ENCODE results near the gene TMEM235.

The TMEM235 gene

GRCh38 chr17:78266771-78267170 is 35.3 kb downstream of the TMEM235 start:
- DNase-seq (ENCODE audit: low spot score): no peak
- no peak for TF ChIP-seq CTCF (IDR thresholded peaks at IDR 0.05; ENCODE audit: extremely low read depth, missing control alignments)

- no peak for TF ChIP-seq CTCF (IDR thresholded peaks at IDR 0.05; ENCODE audit: extremely low read depth, missing control alignments)
- DNase-seq (ENCODE audit: low spot score): no peak
Observed at GRCh38 chr17:78267253-78268073, 36.0 kb downstream of the TMEM235 start.

DNA sequence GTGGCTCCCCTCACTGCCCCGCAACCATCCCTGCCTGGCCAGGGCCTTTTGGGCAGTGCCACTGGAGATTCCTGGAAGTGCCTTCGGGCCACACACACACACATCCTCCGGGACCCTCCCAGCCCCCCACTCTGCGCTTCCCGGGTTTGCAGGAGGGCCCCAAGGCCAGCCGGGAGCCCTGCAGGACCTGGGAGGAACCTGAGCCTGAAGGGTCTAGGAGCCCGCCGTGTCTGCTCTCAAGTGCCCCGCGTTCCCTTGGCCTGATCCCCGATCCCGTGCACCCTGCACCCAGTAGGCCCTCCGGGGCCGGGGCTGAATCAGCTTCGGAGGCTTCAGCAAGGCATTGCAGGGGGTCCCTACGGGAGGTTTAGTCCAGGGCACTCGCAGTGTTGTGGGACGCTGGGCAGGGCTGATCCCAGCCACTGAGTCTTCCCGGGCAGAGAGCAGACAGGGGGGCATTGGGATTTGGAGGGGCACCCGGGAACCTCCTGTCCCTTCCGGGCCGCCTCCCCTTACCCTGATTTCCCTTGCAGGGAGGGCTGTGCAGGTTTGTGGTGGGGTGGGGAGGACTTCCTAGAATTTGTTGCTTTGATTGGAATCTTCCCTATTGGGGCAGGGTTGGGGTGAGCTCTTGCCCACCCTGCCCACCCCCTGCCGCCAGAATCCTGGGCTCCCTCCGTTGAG is 36.9 kb downstream of the TMEM235 start:
- no peak for DNase-seq (ENCODE audit: low spot score)
- no peak for TF ChIP-seq CTCF (IDR thresholded peaks at IDR 0.05; ENCODE audit: extremely low read depth, missing control alignments)

DNA sequence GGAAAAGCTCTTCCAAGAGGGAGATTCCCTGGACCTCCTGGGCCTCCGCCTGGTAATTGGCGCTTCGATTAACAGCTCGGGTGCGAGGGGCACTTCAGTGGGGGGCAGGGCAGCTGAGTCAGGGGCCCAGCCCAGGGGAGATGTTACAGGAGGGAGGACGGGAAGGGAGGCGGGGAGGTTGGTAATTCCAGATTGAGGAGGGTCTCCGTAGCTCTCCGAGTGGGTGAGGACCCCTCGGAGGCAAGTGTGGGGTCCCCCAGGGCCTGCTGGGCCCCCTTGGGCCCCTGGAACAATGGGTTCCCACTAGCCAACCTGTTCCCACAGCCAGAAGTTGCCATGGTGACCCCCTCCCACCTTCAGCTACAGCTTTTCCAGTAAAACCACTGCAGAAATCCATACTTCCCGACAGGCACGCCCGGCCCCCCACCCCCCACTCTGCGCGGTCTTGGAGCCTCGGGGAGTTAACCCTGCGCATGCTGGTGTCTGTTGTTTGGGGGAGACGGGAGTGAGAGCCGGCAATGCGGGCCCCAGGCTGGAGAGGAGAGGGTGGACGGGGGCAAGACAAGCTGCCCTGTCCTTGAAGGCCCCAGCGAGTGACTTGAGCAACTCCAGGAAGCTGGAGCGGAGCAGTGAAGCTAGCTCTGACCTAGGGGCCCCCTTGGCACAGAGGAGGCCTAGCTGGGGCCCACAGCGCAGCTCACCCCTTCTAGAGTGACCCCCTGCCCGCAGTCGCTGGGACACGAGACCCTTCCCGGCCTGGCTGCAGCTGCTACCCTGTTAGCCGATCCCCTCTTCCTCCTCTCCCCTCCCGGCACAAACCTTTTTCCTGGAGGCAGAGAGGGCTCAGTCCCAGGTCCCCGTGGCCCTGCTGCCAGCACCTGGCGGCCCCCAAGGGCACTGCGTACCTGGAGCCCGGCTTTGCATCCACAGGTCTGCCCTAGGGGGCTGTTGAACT is 37.8 kb downstream of the TMEM235 start:
- TF ChIP-seq CTCF (IDR thresholded peaks at IDR 0.05; ENCODE audit: extremely low read depth, missing control alignments): no peak
- no peak for DNase-seq (ENCODE audit: low spot score)

- DNase-seq (ENCODE audit: low spot score): no peak
Observed at GRCh38 chr17:78269955-78270381, 38.5 kb downstream of the TMEM235 start.

More at GRCh38 chr17:78269955-78270381, 38.5 kb downstream of the TMEM235 start:
- TF ChIP-seq CTCF (IDR thresholded peaks at IDR 0.05; ENCODE audit: extremely low read depth, missing control alignments): no peak
